Ovary (tissue), 9 donors: ENCODE measurements around the gene ETS1. TPM values are rescaled to one million over a fixed set of nuclear protein-coding genes. Genes with fewer than 3 reads are reported as not detected.

Experiments
- DNase-seq, 5 donors: peaks; one replicate each; pipeline ENCODE4 v3.0.0-alpha.2; 2019 to 2020
- H3K27ac ChIP-seq, 2 donors: fragments of 200-600 bp; one replicate each; pipeline versions ENCODE4 v1.5.1 to v1.8.0; 2019 to 2022
- H3K27me3 ChIP-seq: fragments of 200-600 bp; one replicate; pipeline ENCODE4 v1.8.0; 2022
- H3K36me3 ChIP-seq: fragments of 200-600 bp; sonication (generic); one replicate; pipeline ENCODE4 v1.5.1; 2019
- H3K4me1 ChIP-seq: one replicate; pipeline ENCODE4 v1.8.1; 2013; ENCODE audit warnings: mild to moderate bottlenecking, moderate library complexity; ENCODE audit not compliant: insufficient read depth
- H3K4me3 ChIP-seq: fragments of 200-600 bp; sonication (generic); one replicate; pipeline ENCODE4 v1.5.1; 2017
- H3K9me3 ChIP-seq, 2 donors: fragments of 200-600 bp in 1 of 2; sonication (generic) in 1 of 2; one replicate each; pipeline versions ENCODE4 v1.5.1 to v1.8.1; 2013 to 2019; ENCODE audit warnings: mild to moderate bottlenecking in 1 of 2, moderate library complexity in 1 of 2
- EP300 ChIP-seq: sonication (generic); formaldehyde crosslinking; IDR thresholded peaks from one replicate; pipeline ENCODE4 v1.6.1; 2017; ENCODE audit warnings: antibody characterized with exemption
- POLR2A ChIP-seq: fragments of 450-650 bp; IDR thresholded peaks from one replicate; pipeline ENCODE4 v1.6.1; 2017; ENCODE audit warnings: antibody characterized with exemption, mild to moderate bottlenecking, moderate library complexity
- WGBS, 3 donors: extraction: QIAGEN DNeasy Blood & Tissue Kit in 1 of 3; methylation state at CpG; one replicate each; pipeline versions ENCODE4 v1.1.5 to v1.1.7; 2013 to 2017; 5-methylcytosine and 5-hydroxymethylcytosine counted together
- intact Hi-C, 4 donors: fragments of 100-400 bp; cut with DNase I; formaldehyde crosslinking; loops; one replicate each; pipeline versions ENCODE4 v1.11.0 to v1.15.1; 2022 to 2023
- polyA plus RNA-seq, 2 donors: library from polyadenylated mRNA; stranded (reverse); fragments of 200-250 nt in 1 of 2; fragments of 350-450 nt in 1 of 2; fragmentation: Illumina TruSeq in 1 of 2; extraction: RNeasy Lipid Tissue Mini Kit (QIAGEN cat#74804) in 1 of 2; gene quantifications; one replicate each; pipeline ENCODE4 v1.2.3, GENCODE V29; 2013 to 2014
- total RNA-seq, 7 donors: library from RNA; depleted of rRNA in 2 of 7; stranded (reverse); fragments of >200 nt in 2 of 7; fragmentation: NEBNext Ultra II Directional in 3 of 7; extraction: Animal tissue kit (Norgen Biotek cat#: 25700) in 3 of 7; gene quantifications; one replicate each; pipeline versions ENCODE4 v1.1.0 to v1.2.4, GENCODE V29; 2016 to 2023
- TF ChIP-seq, protein P1 (sequence below), 3 donors: fragments of 450-650 bp in 2 of 3; fragments of 200-600 bp in 1 of 3; IDR thresholded peaks; one replicate each; pipeline versions ENCODE4 v1.5.1 to v1.8.0; 2016 to 2022; ENCODE audit warnings: antibody characterized with exemption in 3 of 3, mild to moderate bottlenecking in 1 of 3
- donor health status: DM: no; HTN: no; CAD: no; lungs with moderate emphysema.
- donor health status: DM: no; HTN: no; CAD: no.
- donor health status: Bipolar disorder and iron deficiency.
- donor health status: DM: yes; HTN: yes; CAD: no.
- donor health status: DM: no; HTN: no; CAD: no.
- donor health status: DM: yes; HTN: yes; CAD: no.

The ETS1 gene
- total and polyA plus RNA-seq, 9 donors, result 24.4 to 68.0 (median 40.4) TPM

DNA sequence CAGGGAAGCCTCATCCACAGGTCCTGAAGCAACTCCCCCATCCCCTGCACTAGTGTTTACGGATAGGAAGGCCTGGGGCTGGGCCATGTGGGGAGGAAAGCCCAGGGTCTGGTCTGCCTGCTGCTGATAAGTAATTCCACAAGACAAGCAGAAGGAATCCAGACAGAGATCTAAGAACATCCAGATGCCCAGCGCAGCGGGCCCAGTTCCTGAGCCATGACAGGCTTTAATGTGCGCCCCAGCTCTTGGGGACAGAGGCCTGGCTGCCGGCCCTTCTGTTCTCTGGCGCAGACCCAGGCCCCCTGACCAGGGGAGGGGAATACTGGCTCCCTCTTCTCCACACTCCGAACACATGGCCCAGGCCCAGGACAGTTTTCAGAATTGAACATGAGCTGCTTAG lies 28.8 kb upstream of the ETS1 start:
- intact Hi-C loops, result no loop called here
- peaks cover 6% of the 10 kb centered on the region for H3K4me1 ChIP-seq
- H3K4me3 ChIP-seq, result no peak overlapping the region
- TF ChIP-seq, protein P1, sequence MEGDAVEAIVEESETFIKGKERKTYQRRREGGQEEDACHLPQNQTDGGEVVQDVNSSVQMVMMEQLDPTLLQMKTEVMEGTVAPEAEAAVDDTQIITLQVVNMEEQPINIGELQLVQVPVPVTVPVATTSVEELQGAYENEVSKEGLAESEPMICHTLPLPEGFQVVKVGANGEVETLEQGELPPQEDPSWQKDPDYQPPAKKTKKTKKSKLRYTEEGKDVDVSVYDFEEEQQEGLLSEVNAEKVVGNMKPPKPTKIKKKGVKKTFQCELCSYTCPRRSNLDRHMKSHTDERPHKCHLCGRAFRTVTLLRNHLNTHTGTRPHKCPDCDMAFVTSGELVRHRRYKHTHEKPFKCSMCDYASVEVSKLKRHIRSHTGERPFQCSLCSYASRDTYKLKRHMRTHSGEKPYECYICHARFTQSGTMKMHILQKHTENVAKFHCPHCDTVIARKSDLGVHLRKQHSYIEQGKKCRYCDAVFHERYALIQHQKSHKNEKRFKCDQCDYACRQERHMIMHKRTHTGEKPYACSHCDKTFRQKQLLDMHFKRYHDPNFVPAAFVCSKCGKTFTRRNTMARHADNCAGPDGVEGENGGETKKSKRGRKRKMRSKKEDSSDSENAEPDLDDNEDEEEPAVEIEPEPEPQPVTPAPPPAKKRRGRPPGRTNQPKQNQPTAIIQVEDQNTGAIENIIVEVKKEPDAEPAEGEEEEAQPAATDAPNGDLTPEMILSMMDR (IDR thresholded peaks at IDR 0.05), result no peak
- no peak for TF ChIP-seq POLR2A
- no peak for TF ChIP-seq EP300
- H3K36me3 ChIP-seq, result no peaks in the 10 kb centered on the region
- peak in 2 of 5 donors; percentile 33 to 54 for DNase-seq
- H3K9me3 ChIP-seq, result no peaks in the 10 kb centered on the region
- H3K27me3 ChIP-seq, result no peaks in the 10 kb centered on the region
- no peak overlapping the region for H3K27ac ChIP-seq
- WGBS, 3 donors, result 30 to 35% (median 31%) methylated on average over 7 of the region's 7 CpGs

DNA sequence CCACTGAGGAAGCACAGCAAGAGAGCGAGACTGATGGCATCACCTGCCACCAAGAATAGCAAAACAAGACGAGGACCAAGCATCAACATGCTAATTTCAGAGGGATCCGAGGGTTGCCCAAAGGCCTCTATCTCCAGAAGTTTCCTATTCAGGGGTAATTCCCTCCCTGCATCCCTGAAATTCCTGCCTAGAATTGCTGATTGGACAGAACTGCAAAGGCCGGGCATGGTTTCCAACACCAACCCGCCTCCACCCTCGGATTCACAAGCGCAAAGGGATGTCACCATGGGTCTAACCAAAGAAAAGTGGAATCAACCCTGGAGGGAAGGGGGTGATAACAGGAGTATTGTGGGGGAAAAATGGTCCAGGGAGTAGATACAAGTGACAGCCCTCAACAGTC lies 28.3 kb upstream of the ETS1 start:
- no peaks in the 10 kb centered on the region for H3K27me3 ChIP-seq
- H3K4me1 ChIP-seq, result peaks cover 9% of the 10 kb centered on the region
- H3K36me3 ChIP-seq, result no peaks in the 10 kb centered on the region
- no peak for TF ChIP-seq POLR2A
- TF ChIP-seq EP300, result no peak
- TF ChIP-seq, protein P1 (IDR thresholded peaks at IDR 0.05), result no peak
- no peaks in the 10 kb centered on the region for H3K9me3 ChIP-seq
- DNase-seq, result no peak
- H3K27ac ChIP-seq, result no peak overlapping the region
- H3K4me3 ChIP-seq, result no peak overlapping the region
- intact Hi-C loops, result no loop called here
- WGBS, 3 donors, result 90 to 93% (median 91%) methylated on average over 7 of the region's 7 CpGs

DNA sequence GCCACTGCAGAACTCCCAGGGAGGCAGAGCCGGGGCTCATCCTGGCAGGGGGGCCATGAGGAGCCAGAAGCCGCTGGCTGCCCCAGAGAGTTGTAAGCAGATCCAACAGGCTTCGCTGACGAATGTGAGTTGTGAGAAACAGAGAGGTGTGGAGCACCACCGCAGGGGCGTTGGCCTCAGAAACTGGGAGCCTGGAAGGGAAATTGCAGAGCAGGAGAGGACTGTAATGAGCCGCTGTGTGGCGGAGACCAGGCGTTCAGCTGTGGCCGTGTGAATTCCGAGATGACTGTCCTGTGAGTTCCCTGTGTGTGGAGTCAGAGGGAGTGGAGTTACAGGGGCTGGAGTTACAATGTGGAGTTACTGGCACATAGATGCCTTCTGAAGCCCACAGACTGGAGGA lies 27.7 kb upstream of the ETS1 start:
- no peak overlapping the region for H3K4me3 ChIP-seq
- DNase-seq, result no peak
- H3K27ac ChIP-seq, result no peak overlapping the region
- peaks cover 9% of the 10 kb centered on the region for H3K4me1 ChIP-seq
- no peaks in the 10 kb centered on the region for H3K9me3 ChIP-seq
- WGBS, 3 donors, result 92 to 94% (median 93%) methylated on average over 11 of the region's 11 CpGs
- TF ChIP-seq, protein P1 (IDR thresholded peaks at IDR 0.05), result no peak
- TF ChIP-seq POLR2A, result no peak
- no peak for TF ChIP-seq EP300
- intact Hi-C loops, result no loop called here
- H3K36me3 ChIP-seq, result no peaks in the 10 kb centered on the region
- H3K27me3 ChIP-seq, result no peaks in the 10 kb centered on the region

DNA sequence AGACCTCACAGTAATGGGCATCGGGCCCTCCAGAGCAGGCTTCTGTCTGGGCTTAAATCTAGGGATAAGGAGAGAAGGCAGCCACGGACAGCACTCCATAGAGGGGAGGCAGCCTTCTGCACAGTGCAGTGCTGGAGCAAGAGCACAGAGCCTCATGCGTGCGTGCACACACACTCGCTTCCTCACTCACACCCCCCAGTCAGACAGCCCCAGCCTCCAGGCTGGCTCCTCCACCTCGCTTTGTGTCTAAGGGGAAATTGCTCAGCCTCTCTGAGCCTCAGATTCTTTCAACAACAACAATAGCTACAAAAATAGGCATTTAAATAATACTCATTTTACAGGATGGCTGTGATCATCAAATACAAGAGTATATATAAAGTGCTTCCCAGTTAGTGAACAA lies 26.7 kb upstream of the ETS1 start:
- intact Hi-C loops, result no loop called here

DNA sequence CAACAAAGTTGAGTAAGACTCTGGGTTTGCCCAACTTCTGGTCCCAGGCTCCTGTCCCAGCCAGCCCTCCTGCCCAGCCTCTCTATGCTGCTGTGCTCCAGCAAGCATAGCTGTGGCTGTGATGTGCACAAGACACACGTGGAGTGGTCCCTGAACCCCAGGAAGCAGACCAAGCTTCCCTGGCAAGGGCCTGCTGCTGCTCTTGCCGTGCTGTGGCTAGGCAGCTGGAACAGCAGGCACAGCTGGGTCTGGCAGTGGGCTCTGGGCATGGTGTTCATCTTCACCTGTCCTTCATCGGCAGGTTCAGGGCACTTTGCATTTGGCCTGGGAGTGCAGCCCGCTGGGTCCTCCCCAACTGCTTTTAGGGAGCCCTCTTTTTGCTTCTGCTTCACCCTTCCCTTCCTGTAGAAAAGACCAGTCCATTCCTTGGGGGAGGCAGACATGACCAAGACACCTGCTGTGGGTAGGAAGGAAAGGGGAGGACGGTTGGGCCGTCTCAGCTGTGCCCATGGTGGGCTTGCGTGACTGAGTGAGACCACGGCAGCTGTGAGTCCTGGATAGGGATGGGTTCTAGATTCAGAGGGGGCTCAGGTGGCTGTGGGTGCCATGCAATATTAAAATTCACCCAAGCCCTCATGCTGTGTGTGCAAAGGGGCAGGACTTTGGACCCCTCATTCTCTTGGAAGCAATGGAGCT lies 26.1 kb upstream of the ETS1 start:
- WGBS, 3 donors, result 94 to 97% (median 96%) methylated on average over 8 of the region's 8 CpGs
- TF ChIP-seq POLR2A (no peak), EP300 (no peak)
- TF ChIP-seq, protein P1 (IDR thresholded peaks at IDR 0.05), result no peak

More for the DNA sequence above, 26.7 kb upstream of the ETS1 start:
- Histone ChIP-seq H3K36me3 (no peaks in the 10 kb centered on the region), H3K9me3 (no peaks in the 10 kb centered on the region), H3K4me3 (no peak overlapping the region), H3K27ac (no peak overlapping the region), H3K4me1 (peaks cover 9% of the 10 kb centered on the region), H3K27me3 (no peaks in the 10 kb centered on the region)
- 92 to 97% (median 94%) methylated on average over 6 of the region's 6 CpGs for WGBS, 3 donors
- TF ChIP-seq EP300, result no peak
- DNase-seq, result no peak

More for the DNA sequence above, 26.1 kb upstream of the ETS1 start:
- no peaks in the 10 kb centered on the region for H3K36me3 ChIP-seq
- intact Hi-C loops, result no loop called here
- H3K9me3 ChIP-seq, result no peaks in the 10 kb centered on the region
- H3K4me3 ChIP-seq, result no peak overlapping the region
- peaks cover 9% of the 10 kb centered on the region for H3K4me1 ChIP-seq
- no peak overlapping the region for H3K27ac ChIP-seq
- H3K27me3 ChIP-seq, result no peaks in the 10 kb centered on the region
- DNase-seq, result no peak
